Natural killer cell (primary cell): Measurements from ENCODE around the gene FRY. TPM values are rescaled to one million over a fixed set of nuclear protein-coding genes. Genes with fewer than 3 reads are reported as not detected.

Source experiments
- ATAC-seq, 3 donors: fragments of 150-1000 bp in 2 of 3; fragments of 200-7000 bp in 1 of 3; cut with Tn5 transposase; 1 replicate in 1 of 3; 2 replicates in 2 of 3; pipeline ENCODE4 v1.10.0; 2021; ENCODE audit warnings: mild to moderate bottlenecking in 2 of 3, moderate library complexity in 2 of 3
- DNase-seq, 2 donors: peaks; one replicate each; pipeline versions ENCODE4 v3.0.0 to v3.0.0-alpha.2; 2013 to 2021; ENCODE audit warnings: mixed read lengths in 1 of 2
- H3K27ac ChIP-seq: one replicate; pipeline ENCODE4 v1.5.1; 2013; ENCODE audit warnings: mild to moderate bottlenecking, low read length
- H3K27me3 ChIP-seq: one replicate; pipeline ENCODE4 v1.6.1; 2013; ENCODE audit warnings: low read length; ENCODE audit not compliant: control insufficient read depth, insufficient read depth
- H3K36me3 ChIP-seq: one replicate; pipeline ENCODE4 v1.6.1; 2013; ENCODE audit warnings: low read length; ENCODE audit not compliant: control insufficient read depth, insufficient read depth
- H3K4me1 ChIP-seq: one replicate; pipeline ENCODE4 v1.6.1; 2013; ENCODE audit warnings: low read length; ENCODE audit not compliant: control insufficient read depth, insufficient read depth
- H3K4me3 ChIP-seq: one replicate; pipeline ENCODE4 v1.5.1; 2013; ENCODE audit warnings: low read length
- H3K9me3 ChIP-seq: one replicate; pipeline ENCODE4 v1.6.1; 2013; ENCODE audit warnings: low read length; ENCODE audit not compliant: control insufficient read depth, insufficient read depth
- H3K27ac Mint-ChIP-seq, 2 donors: one replicate each; pipeline ENCODE4 v1.8.0; 2022; ENCODE audit warnings: mild to moderate bottlenecking in 2 of 2, mixed read lengths in 2 of 2, moderate library complexity in 1 of 2
- H3K27me3 Mint-ChIP-seq, 2 donors: one replicate each; pipeline ENCODE4 v1.8.0; 2022; ENCODE audit warnings: low read depth in 2 of 2, mixed read lengths in 2 of 2
- H3K36me3 Mint-ChIP-seq: one replicate; pipeline ENCODE4 v1.8.0; 2022; ENCODE audit warnings: mixed read lengths
- H3K4me1 Mint-ChIP-seq, 2 donors: one replicate each; pipeline ENCODE4 v1.8.0; 2022; ENCODE audit warnings: mixed read lengths in 2 of 2
- H3K4me3 Mint-ChIP-seq: one replicate; pipeline ENCODE4 v1.8.0; 2022; ENCODE audit warnings: mild to moderate bottlenecking, moderate library complexity, mixed read lengths
- H3K9me3 Mint-ChIP-seq, 2 donors: one replicate each; pipeline ENCODE4 v1.8.0; 2022; ENCODE audit warnings: mixed read lengths in 2 of 2
- WGBS: methylation state at CpG from one replicate; pipeline ENCODE4 v1.1.7; 2013; ENCODE audit warnings: missing lambda C conversion rate; ENCODE audit not compliant: insufficient coverage; 5-methylcytosine and 5-hydroxymethylcytosine counted together
- intact Hi-C: fragments of 100-400 bp; cut with micrococcal nuclease; formaldehyde crosslinking; loops from one replicate; pipeline ENCODE4 v1.14.2; 2022
- total RNA-seq, 4 donors: library from RNA; stranded (reverse); fragments of 120-200 nt in 1 of 4; gene quantifications; one replicate each; pipeline versions ENCODE4 v1.2.3 to v1.2.4, GENCODE V29; 2013 to 2022
- TF ChIP-seq, protein P1 (sequence below): fragments of 200-600 bp; IDR thresholded peaks from one replicate; pipeline ENCODE4 v1.8.0; 2022; ENCODE audit warnings: antibody characterized with exemption

Gene FRY
- total RNA-seq, 3 donors from 2014 or later (not counting 1 experiment from before 2014, with no cell fraction given): 25.1 to 52.1 (median 27.4) TPM

GRCh38 chr13:32033744-32034143 lies 2.2 kb downstream of the FRY start:
- Histone ChIP-seq H3K36me3 (no peaks in the 10 kb centered on the region), H3K9me3 (no peaks in the 10 kb centered on the region), H3K4me3 (no peak overlapping the region), H3K27me3 (no peaks in the 10 kb centered on the region), H3K4me1 (peaks cover 8% of the 10 kb centered on the region), H3K27ac (no peak overlapping the region)
- Mint-ChIP-seq H3K4me1 (peaks cover 19 to 31% of the 10 kb centered on the region in 2 donors), H3K9me3 (no peaks in the 10 kb centered on the region), H3K27ac (no peak overlapping the region), H3K4me3 (no peak overlapping the region), H3K36me3 (no peaks in the 10 kb centered on the region), H3K27me3 (peaks cover 3 to 20% of the 10 kb centered on the region in 2 donors)
- 100% methylated on average over 3 of the region's 3 CpGs for WGBS
- ATAC-seq (no peak), DNase-seq (no peak)
- intact Hi-C loops: loop anchor here (10.0 kb wide), 1 partner anchor 281 kb away; the partner anchor contains the start of genes BRCA2 and ZAR1L
- TF ChIP-seq, protein P1, sequence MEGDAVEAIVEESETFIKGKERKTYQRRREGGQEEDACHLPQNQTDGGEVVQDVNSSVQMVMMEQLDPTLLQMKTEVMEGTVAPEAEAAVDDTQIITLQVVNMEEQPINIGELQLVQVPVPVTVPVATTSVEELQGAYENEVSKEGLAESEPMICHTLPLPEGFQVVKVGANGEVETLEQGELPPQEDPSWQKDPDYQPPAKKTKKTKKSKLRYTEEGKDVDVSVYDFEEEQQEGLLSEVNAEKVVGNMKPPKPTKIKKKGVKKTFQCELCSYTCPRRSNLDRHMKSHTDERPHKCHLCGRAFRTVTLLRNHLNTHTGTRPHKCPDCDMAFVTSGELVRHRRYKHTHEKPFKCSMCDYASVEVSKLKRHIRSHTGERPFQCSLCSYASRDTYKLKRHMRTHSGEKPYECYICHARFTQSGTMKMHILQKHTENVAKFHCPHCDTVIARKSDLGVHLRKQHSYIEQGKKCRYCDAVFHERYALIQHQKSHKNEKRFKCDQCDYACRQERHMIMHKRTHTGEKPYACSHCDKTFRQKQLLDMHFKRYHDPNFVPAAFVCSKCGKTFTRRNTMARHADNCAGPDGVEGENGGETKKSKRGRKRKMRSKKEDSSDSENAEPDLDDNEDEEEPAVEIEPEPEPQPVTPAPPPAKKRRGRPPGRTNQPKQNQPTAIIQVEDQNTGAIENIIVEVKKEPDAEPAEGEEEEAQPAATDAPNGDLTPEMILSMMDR: no peak

- Histone ChIP-seq H3K4me3 (no peak overlapping the region), H3K4me1 (peaks cover 6% of the 10 kb centered on the region), H3K27me3 (no peaks in the 10 kb centered on the region), H3K9me3 (no peaks in the 10 kb centered on the region), H3K36me3 (no peaks in the 10 kb centered on the region), H3K27ac (no peak overlapping the region)
- Mint-ChIP-seq H3K9me3 (no peaks in the 10 kb centered on the region), H3K27me3 (peaks cover 3 to 20% of the 10 kb centered on the region in 2 donors), H3K4me3 (no peak overlapping the region), H3K36me3 (no peaks in the 10 kb centered on the region), H3K27ac (no peak overlapping the region), H3K4me1 (peaks cover 19 to 29% of the 10 kb centered on the region in 2 donors)
- 96% methylated on average over 2 of the region's 2 CpGs for WGBS
- intact Hi-C loops: loop anchor here (10.0 kb wide), 1 partner anchor 279 kb away; the partner anchor contains the start of genes BRCA2 and ZAR1L
- ATAC-seq (no peak), DNase-seq (no peak)
- TF ChIP-seq, protein P1: no peak
Observed at GRCh38 chr13:32035716-32036115, 4.1 kb downstream of the FRY start.

DNA sequence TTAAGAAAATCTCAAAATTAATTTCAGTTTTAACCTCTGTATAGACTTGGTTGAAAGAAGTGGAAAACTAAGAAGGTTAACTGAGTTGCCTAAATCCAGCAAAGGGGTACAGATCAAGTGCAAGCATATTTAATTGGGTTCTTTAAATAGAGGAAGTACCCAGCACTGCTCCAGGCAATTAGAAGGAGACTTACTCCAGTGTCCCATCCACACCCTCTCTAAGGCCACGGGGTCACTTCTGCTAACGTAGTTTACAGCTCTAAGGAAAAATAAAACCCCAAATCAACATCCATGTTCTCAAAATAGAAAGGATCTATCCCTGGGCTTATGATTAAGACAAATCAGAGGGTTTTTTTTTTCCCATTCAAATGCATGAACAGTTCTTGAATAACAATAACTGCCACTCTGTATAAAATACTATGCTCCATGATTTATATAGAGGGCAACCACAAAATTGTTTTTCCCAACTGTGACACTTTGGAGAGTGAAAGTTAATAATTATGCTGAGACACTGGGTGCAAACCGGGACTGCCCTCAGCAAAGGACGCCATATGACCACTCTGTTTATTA lies 4.6 kb downstream of the FRY start:
- H3K4me3 Mint-ChIP-seq: no peak overlapping the region
- no peak overlapping the region for H3K27ac ChIP-seq
- 40% methylated on average over 4 of the region's 4 CpGs for WGBS
- intact Hi-C loops: loop anchor here (10.0 kb wide), 1 partner anchor 279 kb away; the partner anchor contains the start of genes BRCA2 and ZAR1L
- no peak overlapping the region for H3K4me3 ChIP-seq
- TF ChIP-seq, protein P1: no peak
- no peaks in the 10 kb centered on the region for H3K36me3 Mint-ChIP-seq
- peaks cover 3 to 20% of the 10 kb centered on the region in 2 donors for H3K27me3 Mint-ChIP-seq
- H3K9me3 Mint-ChIP-seq: no peaks in the 10 kb centered on the region
- H3K27me3 ChIP-seq: no peaks in the 10 kb centered on the region
- peak overlapping the region in 1 of 2 donors; percentile 50 for H3K27ac Mint-ChIP-seq
- H3K4me1 Mint-ChIP-seq: peaks cover 19 to 24% of the 10 kb centered on the region in 2 donors
- peaks cover 3% of the 10 kb centered on the region for H3K4me1 ChIP-seq
- no peak for ATAC-seq
- no peaks in the 10 kb centered on the region for H3K9me3 ChIP-seq
- DNase-seq: no peak
- H3K36me3 ChIP-seq: no peaks in the 10 kb centered on the region
